NCI-H748 (cell line): ENCODE data around the gene SAMD4A.
A peak's percentile ranks its signal among the peaks of the same experiment; 100 is the strongest.

Experiments used
- DNase-seq: peaks from one replicate; lab custom pipeline; 2025; ENCODE audit not compliant: unreplicated experiment; lab: John Stamatoyannopoulos, UW

Gene SAMD4A

GRCh38 chr14:54629635-54630360 lies 62.9 kb downstream of the SAMD4A start:
- no peak for DNase-seq

DNA sequence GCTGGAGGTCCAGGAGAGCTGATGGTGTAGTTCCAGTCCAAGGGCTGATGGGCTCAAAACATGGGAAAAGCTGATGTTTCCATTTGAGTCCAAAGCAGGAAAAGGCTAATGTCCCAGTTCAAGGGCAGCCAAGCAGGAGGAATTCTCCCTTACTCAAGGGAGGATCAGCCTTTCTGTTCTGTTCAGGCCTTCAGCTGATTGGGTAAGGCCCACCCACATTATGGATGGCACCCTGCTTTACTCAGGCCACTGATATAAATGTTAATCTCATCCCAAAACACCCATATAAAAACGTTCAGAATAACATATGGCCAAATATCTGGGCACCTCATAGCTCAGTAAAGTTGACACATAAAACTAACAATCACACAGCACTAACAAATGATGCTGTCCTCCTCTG lies 64.1 kb downstream of the SAMD4A start:
- no peak for DNase-seq

GRCh38 chr14:54632452-54632851 lies 65.5 kb downstream of the SAMD4A start:
- no peak for DNase-seq

GRCh38 chr14:54633076-54633475 lies 66.1 kb downstream of the SAMD4A start:
- no peak for DNase-seq

DNA sequence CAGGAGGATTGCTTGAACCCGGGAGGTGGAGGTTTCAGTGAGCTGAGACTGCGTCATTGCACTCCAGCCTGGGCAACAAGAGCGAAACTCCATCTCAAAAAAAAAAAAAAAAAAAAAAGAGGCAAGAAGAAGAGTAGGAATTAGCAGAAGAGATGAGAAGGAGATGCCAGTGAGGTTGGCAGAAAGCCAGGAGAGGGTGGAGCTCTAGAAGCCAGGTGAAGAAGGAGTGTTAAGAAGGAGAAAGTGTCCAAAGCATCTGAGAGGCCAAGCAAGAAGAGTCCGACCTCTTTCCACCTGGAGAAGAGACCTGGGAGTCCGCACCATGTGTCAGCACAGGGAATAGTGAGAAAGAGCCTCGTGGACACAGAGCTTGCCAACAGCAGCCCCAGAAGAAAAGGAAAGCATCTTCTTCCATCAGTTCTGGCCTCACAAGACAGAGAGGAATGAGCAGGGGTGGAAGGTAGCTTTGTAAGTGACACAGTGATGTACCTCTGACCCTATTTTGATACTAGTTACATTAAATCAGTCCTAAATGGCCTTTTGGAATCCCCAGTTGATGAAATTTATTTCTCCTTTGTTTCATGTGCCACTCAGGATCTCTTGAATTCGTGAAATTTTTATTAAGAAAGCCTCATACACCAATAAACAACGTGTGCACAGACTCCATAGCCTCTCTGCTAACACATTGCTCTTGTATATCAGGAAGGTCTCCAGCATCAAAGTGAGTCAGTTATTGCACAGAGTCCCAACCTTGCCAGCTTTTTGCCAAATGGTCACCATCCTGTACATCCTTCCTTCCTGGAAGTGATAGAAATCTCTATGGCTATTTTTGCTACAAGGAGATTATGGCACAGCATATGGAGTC lies 70.6 kb downstream of the SAMD4A start:
- DNase-seq: no peak

GRCh38 chr14:54638135-54638446 lies 71.2 kb downstream of the SAMD4A start:
- DNase-seq: no peak

DNA sequence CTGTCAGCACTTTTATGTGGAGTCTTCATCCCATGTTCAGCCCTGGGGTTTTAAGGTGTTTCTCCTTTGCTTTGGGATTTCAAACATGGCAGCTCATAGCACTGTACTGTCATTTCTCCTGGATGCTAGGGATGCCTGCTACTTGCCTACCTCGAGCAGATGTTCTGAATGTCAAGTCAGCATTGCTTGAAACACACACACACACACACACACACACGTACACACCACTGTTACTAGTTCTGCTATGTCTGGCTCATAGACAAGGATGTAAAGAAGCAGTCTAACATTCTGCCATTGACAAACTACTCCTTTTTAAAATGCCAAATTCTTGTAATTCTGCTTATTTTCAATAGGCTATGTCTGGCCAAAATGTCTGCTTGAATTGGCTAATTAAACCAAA lies 72.7 kb downstream of the SAMD4A start:
- DNase-seq: no peak

- DNase-seq: no peak
These were observed 73.6 kb downstream of the SAMD4A start for GRCh38 chr14:54640506-54640905.

- no peak for DNase-seq
These were observed 75.2 kb downstream of the SAMD4A start for GRCh38 chr14:54642121-54642520.

DNA sequence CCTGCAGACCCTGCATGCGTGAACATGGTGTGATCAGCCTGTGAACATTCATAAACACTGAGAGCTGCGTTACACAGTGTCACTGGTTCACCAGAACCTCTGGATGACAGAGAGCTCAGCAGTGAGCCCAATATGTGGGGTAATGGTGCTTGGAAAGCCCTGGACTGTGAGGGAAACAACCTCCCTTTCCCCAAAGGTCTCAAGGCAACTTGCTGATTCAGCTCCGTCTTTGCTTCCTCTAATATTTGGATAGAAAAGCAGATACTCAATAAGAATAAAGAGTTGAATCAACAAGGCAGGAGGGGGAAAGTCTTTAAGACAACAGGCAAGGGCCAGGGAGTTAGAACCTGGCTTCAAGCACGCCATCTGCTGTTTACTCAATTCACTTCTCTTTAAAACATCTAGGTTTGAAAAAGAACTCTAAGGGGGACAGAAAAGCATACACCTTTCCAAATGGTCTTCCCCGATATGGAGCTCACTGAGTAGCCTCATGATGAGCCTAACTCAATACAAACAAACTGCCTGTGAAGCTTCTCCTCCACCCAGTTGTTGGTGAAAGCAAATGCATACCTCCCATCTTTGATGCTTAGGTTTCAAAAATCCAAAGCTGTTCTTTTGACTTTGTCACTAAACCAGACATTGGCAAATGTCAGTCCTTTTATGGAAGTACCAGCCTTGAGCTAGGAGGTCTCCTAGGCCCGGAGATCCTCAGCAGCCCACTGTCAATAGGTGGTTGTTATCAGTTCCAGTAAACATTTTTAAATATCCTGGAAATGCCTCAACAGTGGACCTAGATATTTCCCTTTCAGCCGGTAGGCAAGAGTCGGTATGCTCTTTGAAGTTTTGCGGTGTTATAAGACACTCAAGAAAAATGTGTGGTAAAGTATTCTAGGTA lies 76.1 kb downstream of the SAMD4A start:
- DNase-seq: no peak

GRCh38 chr14:54643696-54644176 lies 76.8 kb downstream of the SAMD4A start:
- no peak for DNase-seq

DNA sequence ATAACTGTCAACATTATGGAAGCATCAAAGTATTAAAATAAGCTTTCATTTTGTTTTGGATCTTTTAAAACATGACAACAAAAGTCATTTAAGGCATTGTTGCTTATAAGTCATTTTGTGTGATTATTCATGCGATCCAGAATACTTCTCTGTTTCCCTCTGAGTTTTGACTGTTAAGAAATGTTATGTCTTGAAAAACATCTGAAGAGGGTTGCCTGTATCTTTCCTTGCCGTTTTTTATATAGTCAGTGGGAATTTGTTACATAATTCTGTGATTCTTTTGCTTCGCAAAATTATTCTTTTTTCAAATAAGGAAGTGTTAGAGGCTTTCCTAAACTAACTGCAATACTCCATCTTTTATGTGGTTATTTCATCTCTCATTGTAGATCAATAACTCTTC lies 78.7 kb downstream of the SAMD4A start:
- DNase-seq: no peak

DNA sequence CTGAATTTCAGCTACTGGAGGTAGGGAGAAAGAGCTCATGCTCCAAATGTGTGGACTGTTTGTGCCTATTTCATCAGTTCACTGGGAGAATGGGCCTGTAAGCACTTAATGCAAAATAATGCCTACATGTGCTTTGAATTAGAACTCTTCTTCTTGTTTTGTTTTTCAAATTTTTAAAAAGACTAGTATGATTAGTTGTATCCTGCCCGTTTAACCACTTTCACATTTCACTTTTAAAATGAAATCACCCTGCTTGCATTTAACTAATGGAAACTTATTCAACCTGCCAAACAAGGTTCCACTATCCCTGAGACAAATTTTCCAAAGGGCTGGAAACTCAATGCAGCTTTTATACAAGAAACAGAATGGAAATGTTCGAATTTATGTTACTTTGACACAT lies 79.7 kb downstream of the SAMD4A start:
- no peak for DNase-seq

- DNase-seq: peak; percentile 77
These were observed 80.5 kb downstream of the SAMD4A start for GRCh38 chr14:54647378-54647777.

DNA sequence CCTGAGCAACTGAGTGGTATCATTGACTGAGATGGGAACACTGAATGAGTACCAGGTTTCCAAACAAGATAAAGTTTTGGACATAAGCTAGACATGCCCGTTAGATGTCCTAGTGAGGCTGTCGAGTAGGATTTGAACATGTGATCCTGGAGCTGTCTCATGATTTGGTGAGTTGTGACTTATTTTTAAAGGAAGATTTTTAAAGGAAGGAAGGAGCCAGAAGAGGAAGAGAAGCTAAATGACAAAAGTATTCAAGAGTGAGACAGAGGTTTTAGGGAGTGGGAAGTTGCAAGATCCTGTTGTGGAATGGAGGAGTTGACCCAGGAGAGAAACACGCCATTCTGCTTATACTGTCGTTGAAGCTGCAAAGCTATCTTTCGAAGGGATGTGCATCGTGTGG lies 82.1 kb downstream of the SAMD4A start:
- no peak for DNase-seq

- no peak for DNase-seq
These were observed 83.5 kb downstream of the SAMD4A start for GRCh38 chr14:54650331-54650958.

GRCh38 chr14:54650959-54651351 lies 84.0 kb downstream of the SAMD4A start:
- DNase-seq: no peak

DNA sequence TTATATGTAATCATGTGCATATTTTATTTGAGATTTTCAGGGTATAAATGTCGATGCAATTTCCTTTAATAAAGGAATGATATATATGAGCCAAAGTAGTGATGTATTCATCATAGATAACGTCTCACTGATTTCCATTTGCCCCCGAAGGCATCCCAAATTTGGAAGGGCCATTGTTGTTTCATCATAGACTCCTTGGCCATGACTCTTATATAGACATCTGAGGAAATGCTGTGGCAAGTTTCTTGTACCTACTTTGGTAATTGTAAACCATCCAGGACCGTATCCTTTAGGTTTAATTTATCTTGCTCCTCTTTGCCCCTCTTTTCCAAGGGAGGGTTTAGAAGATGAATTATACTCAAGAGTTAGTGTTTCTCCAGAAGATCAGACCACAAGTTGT lies 84.7 kb downstream of the SAMD4A start:
- DNase-seq: no peak

GRCh38 chr14:54652188-54652587 lies 85.3 kb downstream of the SAMD4A start:
- no peak for DNase-seq

DNA sequence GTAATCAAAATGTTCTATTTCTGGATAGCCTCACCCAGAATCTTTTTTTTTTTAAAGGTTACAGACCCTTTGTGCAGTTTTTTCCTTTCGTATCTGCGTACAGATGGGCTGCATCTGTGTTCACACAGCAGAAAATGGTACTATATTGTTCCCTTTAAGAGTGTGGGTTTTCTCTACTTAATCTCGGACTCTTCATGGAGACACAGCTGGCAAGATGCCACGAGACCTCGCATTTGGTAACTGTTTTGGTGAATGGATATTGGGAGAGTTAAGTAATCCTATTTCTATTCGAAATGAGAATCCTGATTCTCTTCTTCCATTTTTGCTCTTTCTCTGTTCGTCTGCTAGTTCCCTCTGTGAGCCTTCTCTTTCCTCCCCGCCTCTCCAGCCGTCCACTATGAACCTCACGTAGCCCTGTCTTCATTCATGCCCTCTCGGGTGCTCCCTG lies 85.7 kb downstream of the SAMD4A start:
- DNase-seq: no peak
